HG02885 (cell line): ENCODE results near the gene FUS.
A peak's percentile ranks its signal among the peaks of the same experiment; 100 is the strongest.
"Not testable (repeated sequence)": the region's sequence is repeated elsewhere in the genome, so short reads cannot be mapped to it uniquely, and the experiment has no call there.

Experiments
- ATAC-seq: cut with Tn5 transposase; IDR thresholded peaks from one replicate; pipeline ENCODE4 v1.9.1; 2021; ENCODE audit warnings: mild to moderate bottlenecking; ENCODE audit not compliant: unreplicated experiment, poor library complexity

Gene FUS

GRCh38 chr16:31179747-31180459, at the start of gene FUS:
FUS (plus strand) TSS chr16:31180139; CDS start chr16:31180215, 76 bp downstream.
- peak; percentile 58 for ATAC-seq

DNA sequence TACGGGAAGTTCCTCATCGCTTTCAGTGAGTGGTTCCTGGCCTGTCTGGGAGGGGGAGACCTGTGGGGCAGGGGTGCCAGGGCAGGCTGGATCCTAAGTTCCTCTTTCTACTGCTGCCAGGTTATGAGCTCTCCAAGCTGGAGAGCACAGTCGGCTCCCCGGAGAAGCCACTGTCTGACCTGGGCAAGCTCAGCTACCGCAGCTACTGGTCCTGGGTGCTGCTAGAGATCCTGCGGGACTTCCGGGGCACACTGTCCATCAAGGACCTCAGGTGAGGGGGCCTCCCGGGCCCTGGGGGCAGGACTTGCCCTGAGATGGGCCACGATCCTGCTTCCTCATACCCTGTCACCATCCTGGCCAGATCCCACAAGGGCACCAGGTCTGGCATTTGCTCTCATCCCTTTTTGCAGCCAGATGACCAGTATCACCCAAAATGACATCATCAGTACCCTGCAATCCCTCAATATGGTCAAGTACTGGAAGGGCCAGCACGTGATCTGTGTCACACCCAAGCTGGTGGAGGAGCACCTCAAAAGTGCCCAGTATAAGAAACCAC, 49.5 kb upstream of the FUS start:
- no peak for ATAC-seq

DNA sequence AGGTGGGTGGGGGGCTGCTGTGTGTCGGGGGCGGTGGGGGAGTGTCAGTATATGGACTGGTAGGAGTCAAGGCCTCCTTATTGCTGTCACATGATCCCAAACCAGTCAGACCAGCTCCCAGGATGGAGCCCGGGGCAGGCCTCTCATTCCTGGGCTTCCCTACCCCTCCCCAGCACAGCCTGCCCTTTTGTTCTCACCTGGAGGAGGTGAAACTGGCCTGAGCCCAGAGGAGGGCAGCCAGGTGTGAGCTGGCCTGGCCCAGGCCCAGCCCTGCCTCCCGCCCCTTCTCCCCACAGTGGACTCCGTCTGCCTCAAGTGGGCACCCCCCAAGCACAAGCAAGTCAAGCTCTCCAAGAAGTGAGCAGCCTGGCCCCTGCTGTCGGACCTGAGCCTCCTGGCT, 49.0 kb upstream of the FUS start:
- ATAC-seq, result no peak

DNA sequence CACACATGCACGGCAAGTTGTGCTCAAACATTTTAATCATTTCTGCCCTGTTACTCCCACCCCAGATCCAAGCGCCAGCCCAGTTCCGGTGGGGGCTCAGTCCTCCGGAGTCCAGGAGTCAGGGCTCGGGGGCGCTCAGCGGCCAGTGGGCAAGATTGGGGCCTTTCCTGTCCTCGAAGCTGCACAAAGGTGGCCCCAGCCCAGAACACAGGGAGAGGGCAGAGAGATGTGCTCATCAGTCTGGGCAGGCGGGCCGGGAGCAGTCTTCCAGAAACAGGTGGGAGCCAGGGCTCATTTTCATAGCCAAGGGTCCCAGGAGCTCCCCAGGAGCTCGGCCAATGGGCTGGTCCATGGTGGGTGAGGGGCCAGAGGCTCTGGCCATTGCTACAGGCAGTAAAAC, 48.5 kb upstream of the FUS start:
- ATAC-seq, result no peak

DNA sequence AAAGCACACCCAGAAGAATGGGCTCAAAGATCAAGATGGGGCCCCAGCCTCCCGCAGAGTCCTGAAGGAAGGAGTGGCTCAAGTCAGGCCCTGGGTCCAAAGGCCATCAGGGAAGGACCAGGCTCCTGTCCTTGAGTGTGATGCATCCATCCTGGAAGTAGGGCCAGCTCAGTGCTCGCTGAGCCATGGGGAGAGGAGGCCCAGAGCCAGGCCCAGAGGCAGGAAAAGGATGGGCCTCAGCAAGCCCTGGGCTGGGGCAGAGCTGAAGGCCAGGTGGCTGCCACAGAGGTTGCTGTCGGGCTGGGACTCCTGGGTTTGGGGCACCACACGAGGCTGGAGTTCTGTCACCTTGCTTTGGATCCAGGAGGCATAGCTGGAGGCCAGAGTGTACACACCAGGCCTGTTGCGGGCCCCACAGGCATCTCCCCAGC, 48.1 kb upstream of the FUS start:
- no peak for ATAC-seq

DNA sequence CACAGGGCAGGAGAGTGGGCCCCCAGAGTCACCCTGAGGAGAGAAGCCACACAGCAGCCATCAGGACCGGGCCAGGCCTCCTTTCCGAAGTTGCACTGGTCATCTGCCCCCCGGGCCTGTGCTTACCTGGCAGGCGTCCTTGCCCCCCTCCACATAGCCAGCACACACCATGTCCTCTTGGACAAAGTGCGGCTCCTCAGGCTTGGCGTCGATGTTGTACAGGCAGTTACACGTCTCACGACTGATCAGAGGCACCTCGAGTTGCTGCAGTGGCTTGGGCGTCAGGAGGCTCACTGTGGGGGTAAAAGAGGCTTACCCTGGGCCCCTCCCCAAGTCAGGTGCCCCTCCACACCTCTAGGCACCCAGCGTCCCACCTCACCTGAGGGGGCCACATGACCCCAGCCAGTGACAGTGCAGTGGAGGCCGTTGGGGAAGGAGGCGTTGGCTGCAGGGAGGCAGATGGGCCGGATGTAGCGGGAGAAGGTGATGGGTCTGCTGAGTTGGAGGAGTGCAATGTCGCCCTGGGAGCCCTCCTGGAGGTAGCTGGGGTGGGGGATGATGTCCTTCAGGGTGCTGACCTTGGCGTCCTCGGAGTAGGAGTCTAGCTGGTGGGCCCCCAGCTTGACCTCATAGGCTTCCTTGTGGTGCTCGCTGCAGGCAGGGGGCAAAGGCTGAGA, 47.5 kb upstream of the FUS start:
- no peak for ATAC-seq

GRCh38 chr16:31133046-31133501, 46.9 kb upstream of the FUS start:
- ATAC-seq, result no peak

- ATAC-seq, result no peak
These were observed 45.8 kb upstream of the FUS start for GRCh38 chr16:31134091-31134571.

DNA sequence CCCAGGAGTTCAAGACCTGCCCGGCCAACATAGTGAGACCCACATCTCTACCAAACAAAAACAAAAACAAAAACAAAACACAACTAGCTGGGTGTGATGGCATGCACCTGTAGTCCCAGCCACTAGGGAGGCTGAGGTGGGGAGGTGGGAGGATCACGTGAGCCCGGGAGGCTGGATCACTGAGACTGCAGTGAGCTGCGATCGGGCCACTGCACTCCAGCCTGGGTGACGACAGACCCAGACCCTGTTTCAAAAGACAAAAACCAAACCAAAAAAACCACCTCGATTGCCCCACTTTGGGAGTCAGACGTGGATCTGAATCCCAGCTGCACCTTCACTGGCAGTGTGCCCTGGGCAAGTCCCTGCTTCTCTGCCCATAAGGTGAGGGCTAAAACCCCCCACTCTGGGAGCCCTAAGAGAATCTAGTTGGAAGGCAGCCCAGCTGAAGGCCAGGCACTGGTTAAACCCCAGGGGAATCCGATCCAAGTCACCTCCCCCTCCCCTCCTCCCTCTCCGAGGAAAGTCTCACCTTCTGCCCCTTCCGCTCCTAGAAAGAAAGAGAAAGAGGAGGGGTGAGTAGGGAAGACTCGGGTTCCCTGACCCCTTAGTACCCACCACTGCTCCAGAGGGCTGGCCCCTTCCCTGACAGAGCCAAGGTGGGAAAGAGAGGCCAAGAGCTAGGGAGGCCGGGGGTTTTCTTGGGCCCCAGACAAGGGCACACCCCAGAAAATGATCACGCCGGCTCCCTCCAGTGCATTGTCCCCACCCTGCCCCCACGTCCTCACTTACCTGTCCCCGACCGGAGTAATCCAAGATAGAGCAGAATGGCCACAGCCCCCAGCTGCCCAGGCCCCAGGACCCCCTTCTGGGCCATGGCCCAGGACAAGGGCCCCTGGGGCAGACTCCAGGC, 45.1 kb upstream of the FUS start:
- ATAC-seq, result no peak

DNA sequence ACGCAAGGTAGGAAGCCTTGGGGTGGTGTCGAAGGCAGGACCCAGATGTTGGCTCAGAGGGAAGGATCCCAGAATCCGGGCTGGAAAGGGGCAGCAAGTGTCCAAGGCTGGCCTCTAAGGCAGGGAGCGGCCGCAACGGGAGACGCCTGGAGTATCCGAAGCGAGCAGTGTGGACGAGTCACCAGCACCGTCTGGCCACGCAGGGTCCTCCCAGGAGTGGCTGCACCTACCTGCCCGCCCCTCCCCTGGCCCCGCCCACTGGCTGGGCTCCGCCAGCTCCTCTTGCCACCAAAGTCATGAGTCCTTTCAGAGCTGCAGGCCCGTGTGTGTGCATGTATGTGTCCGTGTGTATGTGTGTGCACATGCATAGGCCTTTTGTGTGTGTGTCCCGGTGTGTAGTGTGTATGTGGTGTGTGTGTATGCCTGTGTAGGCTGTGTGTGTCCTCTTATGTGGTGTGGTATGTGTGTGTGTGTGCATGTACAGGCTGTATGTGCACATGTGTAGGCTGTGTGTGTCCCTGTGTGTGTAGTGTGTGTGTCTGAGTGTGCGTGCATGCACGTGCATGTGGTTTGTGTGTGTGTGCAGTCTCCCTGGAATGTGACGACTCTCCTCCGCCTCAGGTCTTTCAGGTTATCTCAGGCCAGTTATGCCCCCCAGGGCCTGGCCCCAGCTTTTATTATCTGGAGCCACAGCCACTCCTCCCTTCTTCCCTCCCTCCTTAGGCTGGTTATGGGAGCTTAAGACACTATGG, 44.2 kb upstream of the FUS start, which contains the start of gene PRSS8:
TSS of gene PRSS8 (minus strand) at position 193 of the 752 bp plus-strand sequence. CDS start 229 bp downstream, outside the sequence.
- ATAC-seq, result no peak

- no peak for ATAC-seq
These were observed 43.7 kb upstream of the FUS start for GRCh38 chr16:31136287-31136662.

- not testable (repeated sequence) for ATAC-seq
These were observed 43.0 kb upstream of the FUS start for GRCh38 chr16:31136822-31137499.

DNA sequence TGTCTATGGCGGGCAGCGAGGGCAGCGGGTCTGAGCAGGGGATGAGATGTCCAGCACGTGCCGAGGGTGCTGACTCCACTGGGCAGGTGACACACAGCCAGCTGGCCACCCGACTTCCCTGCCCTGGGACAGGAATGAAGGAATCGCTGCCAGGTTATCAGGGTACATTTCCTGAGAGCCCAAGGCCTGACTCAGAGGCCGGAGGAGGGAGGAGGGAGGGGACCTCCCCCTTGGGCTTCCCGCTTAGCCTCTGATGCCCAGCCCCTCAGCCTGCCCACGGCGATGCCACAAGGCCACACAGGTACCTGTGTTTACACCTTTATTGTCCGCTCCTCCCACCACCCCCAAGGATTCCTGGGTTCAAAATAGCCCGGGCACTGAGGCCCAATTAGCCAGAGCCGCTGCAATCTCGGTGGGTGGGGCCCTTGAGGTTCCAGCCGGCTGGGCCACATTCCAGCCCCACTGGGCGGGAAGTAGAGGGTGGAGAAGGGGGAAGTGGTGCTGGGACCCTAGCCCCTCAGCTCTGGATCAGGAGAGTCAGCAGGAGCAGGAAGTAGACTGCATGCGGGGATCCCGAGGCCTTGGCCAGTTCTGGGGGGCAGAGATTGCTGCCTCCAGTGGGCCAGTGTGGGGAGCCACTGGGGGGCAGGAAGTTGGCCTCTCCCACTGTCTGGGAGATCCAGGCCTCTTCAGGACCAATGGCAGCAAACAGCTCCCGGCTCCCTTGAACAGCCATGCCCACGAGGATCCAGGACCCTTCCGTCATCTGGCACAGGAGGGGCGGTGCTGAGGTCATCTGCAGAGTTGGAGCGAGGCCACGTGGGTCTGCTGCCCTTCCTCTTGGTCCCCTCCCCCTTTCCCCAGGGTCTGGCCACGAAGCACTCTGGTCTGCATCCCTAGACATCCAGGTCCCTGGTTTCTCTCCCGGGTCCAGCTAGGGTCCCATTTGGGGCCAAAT, 41.0 kb upstream of the FUS start:
- no peak for ATAC-seq

DNA sequence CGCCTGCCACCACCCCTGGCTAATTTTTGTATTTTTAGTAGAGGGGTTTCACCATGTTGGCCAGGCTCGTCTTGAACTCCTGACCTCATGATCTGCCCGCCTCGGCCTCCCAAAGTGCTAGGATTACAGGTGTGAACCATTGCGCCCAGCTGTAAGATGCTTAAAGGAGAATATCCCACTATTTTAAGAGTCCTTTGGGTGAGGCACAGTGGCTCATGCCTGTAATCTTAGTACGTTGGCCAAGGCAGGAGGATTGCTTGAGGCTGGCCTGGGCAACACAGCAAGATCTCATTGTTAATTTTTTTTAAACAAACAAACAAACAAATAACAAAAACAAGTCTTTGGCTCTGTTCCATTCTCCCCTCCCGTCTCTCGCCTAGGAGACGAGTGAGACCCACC, 38.9 kb upstream of the FUS start:
- not testable (repeated sequence) for ATAC-seq

DNA sequence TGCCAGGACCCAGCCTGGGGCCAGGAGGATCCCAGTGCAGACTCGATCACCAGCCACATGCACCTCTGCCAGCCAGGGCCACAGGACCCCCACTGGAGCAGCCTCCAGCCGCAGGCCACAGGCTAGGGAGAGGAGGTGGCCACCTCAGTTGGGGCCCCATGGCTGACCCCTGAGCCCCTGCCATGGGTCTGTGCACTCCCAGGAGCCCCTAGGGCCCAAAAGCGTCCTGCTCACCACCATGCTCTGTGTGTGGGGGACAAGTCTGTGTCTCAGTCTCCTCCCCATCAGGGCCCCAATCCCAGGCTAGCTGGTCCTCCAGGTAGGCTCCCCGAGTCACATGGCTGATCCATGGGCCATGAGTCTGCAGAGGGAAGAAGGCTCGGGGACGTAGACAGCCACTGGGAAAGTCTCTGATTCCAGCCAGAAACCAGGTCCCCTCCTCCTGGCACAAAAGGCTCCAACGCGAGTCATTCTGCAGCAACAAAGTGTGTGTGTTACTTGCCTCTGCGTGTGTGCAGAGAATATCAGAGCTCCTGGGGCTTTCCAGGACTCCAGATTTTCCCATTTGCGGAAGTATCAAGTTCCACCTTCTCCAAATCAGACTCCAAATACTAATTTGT, 38.3 kb upstream of the FUS start:
- ATAC-seq, result peak; percentile 1

DNA sequence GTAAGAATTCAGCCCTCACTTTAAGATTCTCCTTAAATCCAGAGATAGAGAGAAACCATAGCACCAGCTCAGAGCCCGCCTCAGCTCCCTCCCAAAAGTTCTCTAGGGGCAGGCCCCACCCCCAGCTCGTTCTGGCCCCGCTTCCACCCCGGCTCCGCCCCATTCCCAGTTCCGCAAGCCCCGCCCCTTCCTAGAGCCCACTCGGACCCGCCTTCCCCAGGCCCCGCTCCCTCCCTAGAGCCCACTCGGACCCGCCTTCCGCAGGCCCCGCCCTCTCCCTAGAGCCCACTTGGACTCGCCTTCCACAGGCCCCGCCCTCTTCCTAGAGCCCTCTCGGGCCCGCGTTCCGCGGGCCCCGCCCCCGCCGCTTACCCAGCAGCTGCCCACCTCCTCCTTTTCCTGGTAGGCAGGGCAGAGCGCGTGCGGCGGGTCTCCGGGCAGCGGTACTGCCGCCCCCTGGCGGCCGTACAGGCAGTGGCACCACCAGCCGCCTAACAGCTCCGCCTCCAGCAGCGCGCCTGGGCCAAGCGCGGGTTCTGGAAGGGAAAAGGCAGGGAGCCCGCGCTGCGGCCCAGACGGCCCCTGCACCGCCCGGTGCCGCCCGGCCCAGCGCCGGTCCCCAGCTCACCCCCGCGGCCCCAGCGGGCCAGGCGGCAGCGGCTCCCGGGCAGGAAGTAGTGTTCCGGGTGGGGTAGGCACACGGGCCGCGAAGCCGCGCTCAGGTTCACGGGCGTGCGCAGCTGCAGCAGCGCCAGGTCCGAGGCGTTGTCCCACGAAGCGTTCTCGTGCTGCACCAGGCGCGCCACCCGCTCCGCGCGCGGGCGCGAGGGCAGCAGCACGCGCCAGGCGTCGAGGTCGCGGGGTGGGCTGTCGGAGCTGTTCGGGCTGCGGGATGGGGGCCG, 37.6 kb upstream of the FUS start:
- ATAC-seq, result peak; percentile 91
